Osteocyte (in vitro differentiated cells): Measurements from ENCODE around the gene PGLYRP4. TPM values are rescaled to one million over a fixed set of nuclear protein-coding genes. Genes with fewer than 3 reads are reported as not detected.
"Not testable (repeated sequence)": the region's sequence is repeated elsewhere in the genome, so short reads cannot be mapped to it uniquely, and the experiment has no call there.

ENCODE experiments used
- DNase-seq: peaks from one replicate; pipeline ENCODE4 v3.0.0; 2021; ENCODE audit warnings: mixed read lengths; ENCODE audit not compliant: unreplicated experiment; ENCODE audit errors: extremely low spot score
- H3K27ac Mint-ChIP-seq: one replicate; pipeline ENCODE4 v1.8.0; 2021; ENCODE audit warnings: mild to moderate bottlenecking, mixed read lengths; ENCODE audit not compliant: unreplicated experiment
- H3K27me3 Mint-ChIP-seq: one replicate; pipeline ENCODE4 v1.8.0; 2021; ENCODE audit warnings: mixed read lengths; ENCODE audit not compliant: unreplicated experiment
- H3K36me3 Mint-ChIP-seq: one replicate; pipeline ENCODE4 v1.8.0; 2021; ENCODE audit warnings: mixed read lengths; ENCODE audit not compliant: unreplicated experiment
- H3K4me1 Mint-ChIP-seq: one replicate; pipeline ENCODE4 v1.8.0; 2021; ENCODE audit warnings: mixed read lengths; ENCODE audit not compliant: unreplicated experiment
- H3K4me3 Mint-ChIP-seq: one replicate; pipeline ENCODE4 v1.8.0; 2021; ENCODE audit warnings: mild to moderate bottlenecking, moderate library complexity, mixed read lengths; ENCODE audit not compliant: unreplicated experiment
- H3K9me3 Mint-ChIP-seq: one replicate; pipeline ENCODE4 v1.8.0; 2021; ENCODE audit warnings: mixed read lengths; ENCODE audit not compliant: unreplicated experiment
- total RNA-seq: library from RNA; stranded (reverse); gene quantifications from 2 replicates; pipeline ENCODE4 v1.2.1, GENCODE V29; 2021
- TF ChIP-seq, protein P1 (sequence below): fragments of 200-600 bp; sonication (generic); IDR thresholded peaks from 2 replicates; pipeline ENCODE4 v1.5.0; 2021; ENCODE audit warnings: antibody characterized with exemption, mild to moderate bottlenecking, moderate library complexity

The PGLYRP4 gene
- total RNA-seq, 1 donor from 2014 or later = not detected

DNA sequence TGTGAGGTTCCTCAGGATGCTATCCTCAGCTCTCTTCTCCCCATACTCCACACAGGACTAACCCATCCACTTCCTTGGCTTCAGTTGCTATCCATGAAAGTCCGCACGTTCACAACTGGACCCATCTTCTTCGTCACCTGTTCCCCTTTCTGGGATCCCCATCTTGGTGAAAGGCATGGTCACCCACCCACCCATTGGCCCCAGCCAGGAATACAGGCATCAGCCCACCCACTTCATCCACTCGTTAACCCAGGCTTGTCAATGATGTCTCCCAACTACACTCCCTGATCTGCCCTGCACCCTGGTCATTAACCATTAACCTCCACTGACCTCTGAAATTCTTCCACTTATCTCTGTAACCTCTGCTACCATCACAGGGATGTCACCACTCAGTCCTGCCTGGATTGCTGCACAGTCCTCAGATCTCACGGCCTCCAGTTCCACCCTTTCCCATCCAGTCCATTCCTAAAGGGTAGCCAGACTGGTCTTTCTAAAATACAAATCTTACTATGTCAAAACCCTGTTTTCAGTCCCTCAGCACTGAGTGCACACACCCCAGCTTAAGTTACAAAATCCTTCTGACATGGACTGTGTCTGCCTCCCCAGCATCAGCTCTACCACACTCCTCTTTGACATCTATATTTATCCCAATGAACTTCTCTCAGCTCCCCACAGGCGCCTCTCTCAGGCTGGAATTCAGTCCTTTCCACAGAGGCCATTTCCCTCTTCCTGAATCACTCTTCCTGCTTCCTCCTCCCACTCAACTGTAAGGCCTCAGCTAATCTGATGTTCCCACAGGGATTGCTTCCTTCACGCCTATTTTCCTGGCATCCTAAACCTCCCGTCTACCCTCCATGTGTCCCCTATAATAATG is 10.4 kb downstream of the PGLYRP4 start:
- Mint-ChIP-seq H3K4me1 (no peaks in the 10 kb centered on the region), H3K9me3 (no peaks in the 10 kb centered on the region), H3K27ac (no peak overlapping the region), H3K27me3 (peaks cover 2% of the 10 kb centered on the region), H3K36me3 (no peaks in the 10 kb centered on the region), H3K4me3 (no peak overlapping the region)
- DNase-seq = no peak
- TF ChIP-seq, protein P1, sequence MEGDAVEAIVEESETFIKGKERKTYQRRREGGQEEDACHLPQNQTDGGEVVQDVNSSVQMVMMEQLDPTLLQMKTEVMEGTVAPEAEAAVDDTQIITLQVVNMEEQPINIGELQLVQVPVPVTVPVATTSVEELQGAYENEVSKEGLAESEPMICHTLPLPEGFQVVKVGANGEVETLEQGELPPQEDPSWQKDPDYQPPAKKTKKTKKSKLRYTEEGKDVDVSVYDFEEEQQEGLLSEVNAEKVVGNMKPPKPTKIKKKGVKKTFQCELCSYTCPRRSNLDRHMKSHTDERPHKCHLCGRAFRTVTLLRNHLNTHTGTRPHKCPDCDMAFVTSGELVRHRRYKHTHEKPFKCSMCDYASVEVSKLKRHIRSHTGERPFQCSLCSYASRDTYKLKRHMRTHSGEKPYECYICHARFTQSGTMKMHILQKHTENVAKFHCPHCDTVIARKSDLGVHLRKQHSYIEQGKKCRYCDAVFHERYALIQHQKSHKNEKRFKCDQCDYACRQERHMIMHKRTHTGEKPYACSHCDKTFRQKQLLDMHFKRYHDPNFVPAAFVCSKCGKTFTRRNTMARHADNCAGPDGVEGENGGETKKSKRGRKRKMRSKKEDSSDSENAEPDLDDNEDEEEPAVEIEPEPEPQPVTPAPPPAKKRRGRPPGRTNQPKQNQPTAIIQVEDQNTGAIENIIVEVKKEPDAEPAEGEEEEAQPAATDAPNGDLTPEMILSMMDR = no peak

DNA sequence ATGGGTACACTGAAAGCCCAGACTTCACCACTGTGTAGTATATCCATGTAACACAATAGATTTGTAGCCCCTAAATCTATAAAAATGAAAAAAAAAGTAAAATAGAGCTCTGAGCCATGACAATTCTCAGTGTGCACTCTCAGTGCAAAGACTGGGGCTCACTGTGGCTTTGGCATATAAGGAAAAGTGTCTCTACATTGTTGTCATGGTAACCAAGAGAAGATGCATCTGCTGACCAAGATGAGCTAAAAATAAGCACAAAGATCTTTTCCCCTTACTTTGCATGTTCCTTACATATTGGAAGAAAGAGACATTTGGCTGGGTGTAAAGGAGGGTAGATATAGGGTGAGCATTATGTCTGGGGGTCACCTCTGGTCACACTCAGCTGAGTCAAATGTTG is 12.0 kb downstream of the PGLYRP4 start:
- H3K4me1 Mint-ChIP-seq = no peaks in the 10 kb centered on the region
- no peaks in the 10 kb centered on the region for H3K36me3 Mint-ChIP-seq
- H3K27me3 Mint-ChIP-seq = peaks cover 2% of the 10 kb centered on the region
- no peak for DNase-seq
- TF ChIP-seq, protein P1 = no peak
- H3K27ac Mint-ChIP-seq = no peak overlapping the region
- no peak overlapping the region for H3K4me3 Mint-ChIP-seq
- no peaks in the 10 kb centered on the region for H3K9me3 Mint-ChIP-seq

DNA sequence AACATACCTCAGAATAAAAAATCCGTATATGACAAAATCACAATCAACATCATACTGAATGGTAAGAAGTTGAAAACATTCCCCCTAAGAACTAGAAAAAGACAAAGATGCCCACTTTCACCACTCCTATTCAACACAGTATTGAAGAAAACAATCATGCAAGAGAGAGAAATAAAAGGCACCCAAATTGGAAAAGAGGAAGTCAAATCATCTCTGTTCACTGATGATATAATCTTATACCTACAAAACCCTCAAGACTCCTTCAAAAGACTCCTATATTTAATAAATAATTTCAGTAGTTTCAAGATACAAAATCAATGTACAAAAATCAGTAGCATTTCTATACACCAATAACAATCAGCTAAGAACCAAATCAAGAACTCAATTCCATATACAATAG is 14.7 kb downstream of the PGLYRP4 start:
- Mint-ChIP-seq H3K36me3 (no peaks in the 10 kb centered on the region), H3K27me3 (peaks cover 2% of the 10 kb centered on the region), H3K4me3 (no peak overlapping the region), H3K9me3 (no peaks in the 10 kb centered on the region), H3K4me1 (no peaks in the 10 kb centered on the region), H3K27ac (no peak overlapping the region)
- TF ChIP-seq, protein P1 = no peak
- no peak for DNase-seq

DNA sequence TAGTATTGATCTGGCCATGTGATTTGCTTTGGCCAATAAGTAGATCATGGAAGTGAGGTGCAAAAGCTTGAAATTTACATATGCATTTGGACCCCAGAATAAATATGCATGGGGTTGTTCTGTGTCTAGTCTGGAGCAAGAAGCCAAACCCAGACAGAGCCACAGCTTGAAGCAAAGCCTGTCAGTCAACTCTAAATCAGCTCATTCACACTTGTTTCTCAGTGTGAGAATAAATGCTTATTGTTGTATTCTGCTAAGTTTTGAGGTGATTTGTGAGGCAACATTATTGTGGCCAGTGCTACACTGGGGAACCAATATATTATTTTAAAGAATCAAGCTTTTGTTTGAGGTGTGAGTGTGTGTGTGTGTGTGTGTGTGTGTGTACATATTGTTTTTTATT is 23.7 kb downstream of the PGLYRP4 start:
- peaks cover 25% of the 10 kb centered on the region for H3K9me3 Mint-ChIP-seq

DNA sequence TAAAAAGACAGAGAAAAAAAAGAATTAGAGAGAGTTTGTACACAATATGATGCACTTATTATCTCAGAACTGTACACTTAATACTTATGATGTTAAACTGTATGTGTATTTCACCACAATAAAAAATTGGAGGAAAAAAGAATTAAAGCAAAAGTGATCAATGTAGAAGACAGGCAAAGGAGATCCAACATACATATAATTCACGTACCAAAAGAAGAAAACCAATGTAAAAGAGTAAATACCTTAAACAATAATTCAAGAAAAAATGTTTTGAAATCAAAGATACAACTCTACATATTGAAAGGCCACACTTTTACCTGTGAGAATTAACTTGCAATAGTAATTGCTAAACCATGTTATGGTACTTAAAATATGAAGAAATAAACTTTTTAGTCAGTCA is 26.1 kb downstream of the PGLYRP4 start:
- H3K27ac Mint-ChIP-seq = no peak overlapping the region
- DNase-seq = no peak
- H3K4me3 Mint-ChIP-seq = no peak overlapping the region
- TF ChIP-seq, protein P1 = no peak
- no peaks in the 10 kb centered on the region for H3K36me3 Mint-ChIP-seq
- no peaks in the 10 kb centered on the region for H3K27me3 Mint-ChIP-seq
- no peaks in the 10 kb centered on the region for H3K4me1 Mint-ChIP-seq
- H3K9me3 Mint-ChIP-seq = peaks cover 23% of the 10 kb centered on the region

More for the DNA sequence above, 23.7 kb downstream of the PGLYRP4 start:
- TF ChIP-seq, protein P1 = no peak
- no peaks in the 10 kb centered on the region for H3K36me3 Mint-ChIP-seq
- no peaks in the 10 kb centered on the region for H3K4me1 Mint-ChIP-seq
- DNase-seq = no peak
- H3K27me3 Mint-ChIP-seq = no peaks in the 10 kb centered on the region
- no peak overlapping the region for H3K4me3 Mint-ChIP-seq
- no peak overlapping the region for H3K27ac Mint-ChIP-seq

DNA sequence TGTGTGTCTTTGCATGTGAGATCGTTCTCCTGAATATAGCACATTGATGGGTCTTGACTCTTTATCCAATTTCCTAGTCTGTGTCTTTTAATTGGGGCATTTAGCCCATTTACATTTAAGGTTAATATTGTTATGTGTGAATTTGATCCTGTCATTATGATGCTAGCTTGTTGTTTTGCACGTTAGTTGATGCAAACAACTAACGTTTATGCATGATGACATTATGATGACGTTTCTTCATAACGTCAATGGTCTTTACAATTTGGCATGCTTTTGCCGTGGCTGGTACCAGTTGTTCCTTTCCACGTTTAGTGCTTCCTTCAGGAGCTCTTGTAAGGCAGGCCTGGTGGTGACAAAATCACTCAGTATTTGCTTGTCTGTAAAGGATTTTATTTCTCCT is 30.5 kb downstream of the PGLYRP4 start:
- not testable (repeated sequence) for H3K27ac Mint-ChIP-seq, H3K4me3 Mint-ChIP-seq, H3K36me3 Mint-ChIP-seq, DNase-seq, H3K4me1 Mint-ChIP-seq, H3K27me3 Mint-ChIP-seq
- H3K9me3 Mint-ChIP-seq = peaks cover 26% of the 10 kb centered on the region

DNA sequence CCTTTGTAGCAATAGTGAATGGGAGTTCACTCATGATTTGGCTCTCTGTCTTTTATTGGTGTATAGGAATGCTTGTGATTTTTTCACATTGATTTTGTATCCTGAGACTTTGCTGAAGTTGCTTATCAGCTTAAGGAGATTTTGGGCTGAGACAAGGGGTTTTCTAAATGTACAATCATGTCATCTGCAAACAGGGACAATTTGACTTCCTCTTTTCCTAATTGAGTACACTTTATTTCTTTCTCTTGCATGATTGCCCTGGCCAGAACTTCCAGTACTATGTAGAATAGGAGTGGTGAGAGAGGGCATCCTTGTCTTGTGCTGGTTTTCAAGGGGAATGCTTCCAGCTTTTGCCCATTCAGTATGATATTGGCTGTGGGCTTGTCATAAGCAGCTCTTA is 32.6 kb downstream of the PGLYRP4 start:
- not testable (repeated sequence) for H3K4me1 Mint-ChIP-seq, H3K27ac Mint-ChIP-seq, H3K9me3 Mint-ChIP-seq, H3K4me3 Mint-ChIP-seq, H3K27me3 Mint-ChIP-seq, DNase-seq, H3K36me3 Mint-ChIP-seq

DNA sequence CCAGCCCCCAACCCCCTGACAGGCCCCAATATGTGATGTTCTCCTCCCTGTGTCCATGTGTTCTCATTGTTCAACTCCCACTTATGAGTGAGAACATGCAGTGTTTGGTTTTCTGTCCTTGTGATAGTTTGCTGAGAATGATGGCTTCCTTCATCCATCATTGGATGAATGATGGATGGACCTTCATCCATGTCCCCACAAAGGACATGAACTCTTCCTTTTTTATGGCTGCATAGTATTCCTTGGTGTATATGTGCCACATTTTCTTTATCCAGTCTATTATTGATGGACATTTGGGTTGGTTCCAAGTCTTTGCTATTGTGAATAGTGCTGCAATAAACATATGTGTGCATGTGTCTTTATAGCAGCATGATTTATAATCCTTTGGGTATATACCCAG is 34.3 kb downstream of the PGLYRP4 start:
- not testable (repeated sequence) for DNase-seq, H3K4me3 Mint-ChIP-seq, H3K4me1 Mint-ChIP-seq, H3K36me3 Mint-ChIP-seq, H3K27me3 Mint-ChIP-seq, H3K27ac Mint-ChIP-seq, H3K9me3 Mint-ChIP-seq
